NT2/D1 (cell line): ENCODE results near the gene STXBP1.

Experiments
- SUZ12 ChIP-seq: IDR thresholded peaks from 2 replicates; pipeline ENCODE4 v1.6.1; 2011; ENCODE audit not compliant: insufficient read length, insufficient read depth; ENCODE audit errors: extremely low read depth
- YY1 ChIP-seq: IDR thresholded peaks from 2 replicates; pipeline ENCODE4 v1.6.1; 2011; ENCODE audit not compliant: insufficient read length, insufficient read depth
- ZNF274 ChIP-seq: IDR thresholded peaks from 2 replicates; pipeline ENCODE4 v1.6.1; 2011; ENCODE audit warnings: mild to moderate bottlenecking, low read depth, low read length

- no peak for TF ChIP-seq SUZ12
- TF ChIP-seq ZNF274, result no peak
- no peak for TF ChIP-seq YY1
Measured at GRCh38 chr9:127711226-127711701, 99.2 kb downstream of the STXBP1 start.
